ENCODE data around the gene ASPSCR1. TPM values are rescaled to one million over a fixed set of nuclear protein-coding genes. Genes with fewer than 3 reads are reported as not detected.

The ASPSCR1 gene
- total and polyA plus RNA-seq, 2 donors (not counting 1 experiment from before 2014, with no cell fraction given), result 6.3 to 35.7 TPM

GRCh38 chr17:82039695-82040299, 62.4 kb downstream of the ASPSCR1 start:
- Histone ChIP-seq H3K4me1 (ENCODE audit: control insufficient read depth, extremely low read depth, insufficient read depth, low read length) (peaks cover 4% of the 10 kb centered on the region), H4K20me1 (ENCODE audit: control insufficient read depth, extremely low read depth, insufficient read depth, low read length) (no peaks in the 10 kb centered on the region), H3K36me3 (ENCODE audit: control insufficient read depth, insufficient read depth, low read length) (no peaks in the 10 kb centered on the region), H3K27me3 (ENCODE audit: control insufficient read depth, insufficient read depth, low read length) (no peaks in the 10 kb centered on the region), H3K9me3 (ENCODE audit: control insufficient read depth, insufficient read depth, low read depth, low read length) (no peaks in the 10 kb centered on the region), H3K27ac (ENCODE audit: insufficient read depth, low read length) (no peak overlapping the region), H3K79me2 (ENCODE audit: control insufficient read depth, insufficient read depth, low read length) (no peaks in the 10 kb centered on the region), H3K9ac (ENCODE audit: insufficient read depth, low read length) (no peak overlapping the region), H3K4me2 (ENCODE audit: extremely low read depth, insufficient read depth, low read length) (no peak overlapping the region), H3K4me3 (replicated peaks in 1 of 4; ENCODE audit: control extremely low read depth in 1 of 4, insufficient read depth in 1 of 4, low read depth in 3 of 4, low read length in 4 of 4) (no peak overlapping the region), H2AFZ (ENCODE audit: low read length) (no peak overlapping the region)
- no peak for TF ChIP-seq EZH2 (IDR thresholded peaks at IDR 0.05; ENCODE audit: low read length, missing control alignments)
- no peak for TF ChIP-seq CTCF (conservative IDR thresholded peaks at IDR 0.05 in 1 of 2, IDR thresholded peaks at IDR 0.05 in 1 of 2; ENCODE audit: low read depth in 1 of 2, low read length in 2 of 2)
- no peak for DNase-seq (ENCODE audit: low read depth in 2 of 2)

- Histone ChIP-seq H3K9me3 (ENCODE audit: control insufficient read depth, insufficient read depth, low read depth, low read length) (no peaks in the 10 kb centered on the region), H3K4me3 (replicated peaks in 1 of 4; ENCODE audit: control extremely low read depth in 1 of 4, insufficient read depth in 1 of 4, low read depth in 3 of 4, low read length in 4 of 4) (no peak overlapping the region)
Observed at GRCh38 chr17:82041144-82041814, 63.9 kb downstream of the ASPSCR1 start.

More at GRCh38 chr17:82041144-82041814, 63.9 kb downstream of the ASPSCR1 start:
- H3K9ac ChIP-seq (ENCODE audit: insufficient read depth, low read length), result no peak overlapping the region
- no peaks in the 10 kb centered on the region for H3K27me3 ChIP-seq (ENCODE audit: control insufficient read depth, insufficient read depth, low read length)
- TF ChIP-seq CTCF (conservative IDR thresholded peaks at IDR 0.05 in 1 of 2, IDR thresholded peaks at IDR 0.05 in 1 of 2; ENCODE audit: low read depth in 1 of 2, low read length in 2 of 2) (no peak), EZH2 (IDR thresholded peaks at IDR 0.05; ENCODE audit: low read length, missing control alignments) (no peak)
- no peak overlapping the region for H3K4me2 ChIP-seq (ENCODE audit: extremely low read depth, insufficient read depth, low read length)
- H2AFZ ChIP-seq (ENCODE audit: low read length), result no peak overlapping the region
- no peaks in the 10 kb centered on the region for H3K36me3 ChIP-seq (ENCODE audit: control insufficient read depth, insufficient read depth, low read length)
- no peak overlapping the region for H3K27ac ChIP-seq (ENCODE audit: insufficient read depth, low read length)
- DNase-seq (ENCODE audit: low read depth in 2 of 2), result peak in 1 of 2 donors; percentile 35
- H3K79me2 ChIP-seq (ENCODE audit: control insufficient read depth, insufficient read depth, low read length), result no peaks in the 10 kb centered on the region
- H3K4me1 ChIP-seq (ENCODE audit: control insufficient read depth, extremely low read depth, insufficient read depth, low read length), result peaks cover 4% of the 10 kb centered on the region
- H4K20me1 ChIP-seq (ENCODE audit: control insufficient read depth, extremely low read depth, insufficient read depth, low read length), result no peaks in the 10 kb centered on the region
